GM19397 (cell line): ENCODE results near the gene CDCA7.
A peak's percentile ranks its signal among the peaks of the same experiment; 100 is the strongest.
"Not testable (repeated sequence)": the region's sequence is repeated elsewhere in the genome, so short reads cannot be mapped to it uniquely, and the experiment has no call there.

ENCODE experiments used
- ATAC-seq: cut with Tn5 transposase; IDR thresholded peaks from one replicate; pipeline ENCODE4 v1.9.1; 2021; ENCODE audit warnings: mild to moderate bottlenecking, moderate library complexity; ENCODE audit not compliant: unreplicated experiment

Gene CDCA7

DNA sequence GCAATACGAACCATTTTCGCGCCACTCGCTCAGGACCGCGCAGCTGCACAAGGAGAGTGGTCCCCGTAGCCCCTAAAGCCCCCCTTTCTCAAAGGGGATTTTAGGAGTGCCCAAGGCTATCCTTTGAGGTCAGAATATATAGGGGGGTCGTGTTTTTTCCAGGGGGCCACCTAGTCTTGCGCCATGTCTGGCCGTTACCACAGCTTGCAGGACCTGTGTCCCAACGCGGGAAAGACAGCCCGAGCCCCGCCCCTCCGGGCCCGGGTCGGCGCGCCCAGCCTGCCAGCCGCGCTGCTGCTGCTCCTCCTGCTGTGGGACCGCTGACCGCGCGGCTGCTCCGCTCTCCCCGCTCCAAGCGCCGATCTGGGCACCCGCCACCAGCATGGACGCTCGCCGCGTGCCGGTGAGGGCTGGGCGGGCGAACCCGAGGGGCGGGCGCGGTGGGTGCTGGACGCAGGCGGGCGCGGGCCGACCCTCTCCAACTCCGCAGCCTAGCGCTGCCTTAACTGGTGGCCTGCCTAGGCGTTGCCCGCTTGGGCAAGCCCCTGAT is at the start of gene CDCA7:
Gene CDCA7 (plus strand): TSS at position 291 of the 550 bp plus-strand sequence. CDS start 92 bp downstream, at position 383.
- ATAC-seq = peak; percentile 60

- ATAC-seq = no peak
These were observed 49.4 kb upstream of the CDCA7 start for GRCh38 chr2:173305303-173305702.

GRCh38 chr2:173307293-173307692 is 47.4 kb upstream of the CDCA7 start:
- ATAC-seq = no peak

DNA sequence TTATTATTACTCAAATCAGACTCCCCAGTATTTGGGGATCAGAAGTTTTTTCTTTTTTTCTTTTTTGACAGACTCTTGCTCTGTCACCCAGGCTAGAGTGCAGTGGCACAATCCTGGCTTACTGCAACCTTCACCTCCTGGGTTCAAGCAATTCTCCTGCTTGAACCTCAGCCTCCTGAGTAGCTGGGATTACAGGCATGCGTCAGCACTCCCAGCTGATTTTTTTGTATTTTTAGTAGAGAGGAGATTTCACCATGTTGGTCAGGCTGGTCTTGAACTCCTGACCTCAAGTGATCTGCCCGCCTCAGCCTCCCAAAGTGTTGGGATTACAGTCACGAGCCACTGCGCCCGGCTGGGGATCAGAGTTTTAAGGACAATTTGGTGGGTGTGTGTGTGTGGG is 45.3 kb upstream of the CDCA7 start:
- ATAC-seq = not testable (repeated sequence)

- ATAC-seq = no peak
These were observed 42.6 kb upstream of the CDCA7 start for GRCh38 chr2:173311844-173312606.

DNA sequence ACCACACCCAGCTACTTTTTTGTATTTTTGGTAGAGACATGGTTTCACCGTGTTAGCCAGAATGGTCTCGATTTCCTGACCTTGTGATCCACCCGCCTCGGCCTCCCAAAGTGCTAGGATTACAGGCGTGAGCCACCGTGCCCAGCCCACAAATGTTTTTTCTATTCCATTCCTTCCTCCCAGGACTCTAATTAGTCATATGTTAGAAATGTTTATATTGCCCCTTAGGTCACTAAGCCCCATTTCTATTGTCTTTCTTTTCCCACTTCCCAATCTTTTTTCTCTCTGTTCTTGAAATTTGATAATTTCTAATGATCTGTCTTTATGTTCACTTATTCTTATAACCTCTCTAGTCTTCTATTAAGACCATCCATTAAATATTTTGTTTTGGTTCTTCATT is 31.3 kb upstream of the CDCA7 start:
- no peak for ATAC-seq

GRCh38 chr2:173326806-173327205 is 27.9 kb upstream of the CDCA7 start:
- ATAC-seq = no peak

- no peak for ATAC-seq
These were observed 27.3 kb upstream of the CDCA7 start for GRCh38 chr2:173327421-173327820.

GRCh38 chr2:173333003-173333402 is 21.7 kb upstream of the CDCA7 start:
- ATAC-seq = not testable (repeated sequence)

DNA sequence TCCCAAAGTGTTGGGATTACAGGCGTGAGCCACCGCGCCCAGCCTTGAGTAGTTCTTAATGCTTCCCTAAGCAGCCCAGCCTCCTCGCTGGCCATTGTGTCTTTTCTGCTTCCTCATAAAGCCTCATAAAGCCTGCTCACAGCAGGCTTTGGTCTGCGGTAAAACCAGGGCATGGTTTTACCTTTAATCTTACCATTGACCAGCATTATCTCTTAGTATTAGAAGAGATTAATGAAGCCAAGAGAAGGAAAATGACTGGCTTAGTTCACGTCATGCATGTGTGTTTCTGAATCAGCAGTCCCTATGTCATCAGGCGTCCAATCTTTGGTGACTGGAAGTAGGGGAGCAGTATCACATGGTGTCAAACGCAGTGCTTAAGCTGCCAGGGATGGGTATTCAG is 14.9 kb upstream of the CDCA7 start:
- ATAC-seq = no peak

DNA sequence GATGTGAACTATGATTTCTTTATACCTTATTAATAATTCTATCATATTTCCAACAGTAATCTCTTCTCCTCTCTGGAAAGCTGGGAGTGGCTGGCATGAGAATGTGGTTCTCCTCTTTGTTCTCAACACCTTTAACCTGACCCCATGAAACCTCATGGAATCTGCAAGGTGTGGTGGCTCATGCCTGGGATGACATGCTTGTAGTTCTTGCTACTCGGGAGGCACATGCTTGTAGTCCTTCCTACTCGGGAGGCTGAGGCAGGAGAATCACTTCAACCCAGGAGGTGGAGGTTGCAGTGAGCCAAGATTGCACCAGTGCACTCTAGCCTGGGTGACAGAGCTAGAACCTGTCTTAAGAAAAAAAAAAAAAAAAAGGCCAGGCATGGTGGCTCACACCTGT is 10.8 kb upstream of the CDCA7 start:
- ATAC-seq = no peak

DNA sequence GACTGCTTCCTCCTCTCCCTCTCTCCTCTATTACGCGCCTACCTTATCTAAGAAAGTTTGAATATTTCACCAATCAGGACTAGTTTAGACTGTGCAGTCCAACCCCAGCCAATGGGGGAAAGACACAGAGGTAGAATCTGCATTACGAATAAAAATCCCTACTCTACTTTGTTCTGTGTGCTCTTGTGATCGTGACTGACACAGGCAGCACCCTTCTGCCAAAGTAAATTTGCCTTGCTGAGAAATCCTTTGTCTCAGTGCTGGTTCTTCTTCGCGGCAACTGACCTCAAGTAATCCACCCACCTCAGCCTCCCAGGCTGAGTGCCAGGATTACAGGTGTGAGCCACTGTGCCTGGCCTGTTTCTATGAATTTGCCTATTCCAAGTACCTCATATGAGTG is 8.6 kb upstream of the CDCA7 start:
- no peak for ATAC-seq

DNA sequence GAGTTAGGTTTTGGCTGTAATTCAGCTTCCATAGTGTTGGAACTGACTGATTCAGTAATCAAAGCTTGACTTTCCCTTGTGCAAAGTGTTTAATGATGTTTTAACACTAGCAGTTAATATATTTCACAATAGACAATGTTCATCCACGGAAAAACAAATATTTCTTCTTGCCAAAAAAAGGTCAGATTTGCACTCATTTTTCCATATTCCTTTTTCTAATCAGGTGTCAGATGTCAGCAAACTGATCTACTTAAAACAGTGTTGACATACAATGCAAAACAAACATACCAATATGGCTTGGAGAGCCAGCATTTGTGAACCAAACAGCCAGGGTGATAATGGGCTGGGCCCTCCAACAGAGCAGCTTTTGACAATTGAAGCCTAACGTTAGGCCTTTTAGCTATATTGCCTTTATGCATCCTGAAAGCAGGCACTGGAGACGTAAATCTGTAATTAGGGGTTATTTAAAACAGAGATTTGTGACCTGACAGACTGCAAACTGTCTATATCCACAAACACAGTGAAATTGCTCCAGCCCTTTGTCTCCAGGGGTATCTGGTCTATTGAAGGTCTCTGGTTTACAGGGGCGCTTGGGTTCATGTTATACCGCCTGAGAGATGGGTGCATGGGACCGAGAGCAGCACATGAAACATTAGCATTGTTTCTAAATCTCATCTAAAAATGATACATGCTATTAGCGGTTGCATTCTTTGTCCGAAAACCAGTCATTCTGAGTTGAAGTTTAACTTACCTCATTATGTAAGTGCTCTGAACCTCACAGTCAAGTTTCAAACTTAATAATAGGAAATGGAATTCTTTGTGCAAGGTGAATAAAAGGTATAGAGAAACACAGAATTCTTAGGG is 7.1 kb upstream of the CDCA7 start:
- no peak for ATAC-seq

DNA sequence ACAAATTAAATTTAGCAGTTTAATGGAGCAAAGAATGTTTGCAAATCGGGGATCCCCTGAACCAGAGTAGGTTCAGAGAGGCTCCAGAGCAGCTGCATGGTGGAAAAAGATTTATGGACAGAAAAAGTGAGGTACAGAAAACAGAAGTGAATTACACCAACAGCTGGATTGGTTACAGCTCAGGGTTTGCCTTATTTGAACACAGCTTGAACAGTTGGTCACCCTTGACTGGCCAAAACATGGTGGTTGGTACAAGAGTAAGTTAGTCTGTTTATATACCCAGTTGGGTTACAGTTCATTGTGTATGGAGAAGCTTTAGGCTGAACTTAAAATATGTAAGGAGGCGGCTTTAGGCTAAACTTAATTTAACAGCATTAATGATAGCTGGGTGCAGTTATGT is 5.4 kb upstream of the CDCA7 start:
- no peak for ATAC-seq

DNA sequence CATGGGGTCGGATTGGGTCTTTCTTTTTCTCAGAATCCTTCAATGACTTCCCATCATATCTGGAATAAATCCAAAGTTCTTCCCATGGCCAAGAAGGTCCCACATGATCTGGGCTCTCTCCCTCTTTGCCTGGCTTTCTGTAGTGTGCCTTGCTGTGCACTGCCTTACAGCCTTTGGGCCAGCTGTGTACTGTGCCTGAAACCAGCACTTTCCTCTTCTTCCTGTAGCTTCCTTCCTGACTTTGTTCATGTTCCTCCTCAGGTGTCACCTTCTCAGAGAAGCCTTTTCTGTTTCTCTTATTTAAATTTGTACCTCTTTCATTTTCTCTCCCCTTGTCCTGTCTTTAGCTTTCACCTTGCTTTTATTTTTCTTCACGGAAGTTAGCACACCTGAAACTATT is 4.3 kb upstream of the CDCA7 start:
- ATAC-seq = no peak

DNA sequence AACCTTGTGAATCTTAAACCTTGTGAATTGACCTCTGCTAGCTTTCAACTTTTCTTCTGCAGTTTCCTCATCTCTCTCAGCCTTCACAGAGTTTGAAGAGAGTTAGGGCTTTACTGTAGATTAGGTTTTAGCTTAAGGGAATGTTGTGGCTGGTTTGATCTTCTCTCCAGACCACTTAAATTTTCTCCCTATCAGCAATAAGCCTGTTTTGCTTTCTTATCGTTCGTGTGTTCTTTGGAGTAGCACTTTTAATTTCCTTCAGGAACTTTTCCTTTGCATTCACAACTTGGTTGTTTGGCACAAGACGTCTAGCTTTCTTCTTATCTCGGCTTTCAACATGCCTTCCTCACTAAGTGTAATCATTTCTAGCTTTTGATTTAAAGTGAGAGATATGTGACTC is 2.8 kb upstream of the CDCA7 start:
- no peak for ATAC-seq

- no peak for ATAC-seq
These were observed 1.1 kb upstream of the CDCA7 start for GRCh38 chr2:173353556-173353955.

DNA sequence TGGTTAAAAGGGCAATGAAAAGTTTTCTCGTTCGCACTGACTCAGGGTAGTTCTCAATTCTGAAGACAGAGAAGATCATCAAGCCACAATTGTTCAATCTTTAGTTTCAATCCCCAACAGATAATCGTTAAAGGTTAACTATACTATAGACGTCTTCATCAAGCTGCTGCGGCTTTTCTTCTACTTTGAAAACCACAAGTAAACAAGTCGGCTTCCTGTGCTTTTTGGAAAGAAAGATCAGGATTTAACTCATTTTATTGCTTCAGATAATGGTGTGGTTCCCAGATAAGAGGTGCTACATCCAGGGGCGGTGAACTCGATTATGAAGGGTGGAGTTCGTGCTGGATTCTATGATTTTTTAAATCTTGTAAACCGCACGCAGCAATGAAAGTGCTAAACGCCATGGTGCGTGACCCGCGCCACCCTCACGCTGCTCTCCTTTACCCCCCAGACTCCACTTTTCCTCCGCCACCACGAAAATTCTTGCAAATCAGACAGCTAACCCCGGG is 545 bp upstream of the CDCA7 start:
- ATAC-seq = peak; percentile 20

- ATAC-seq = peak; percentile 28
These were observed 627 bp downstream of the CDCA7 start for GRCh38 chr2:173355132-173355865.

DNA sequence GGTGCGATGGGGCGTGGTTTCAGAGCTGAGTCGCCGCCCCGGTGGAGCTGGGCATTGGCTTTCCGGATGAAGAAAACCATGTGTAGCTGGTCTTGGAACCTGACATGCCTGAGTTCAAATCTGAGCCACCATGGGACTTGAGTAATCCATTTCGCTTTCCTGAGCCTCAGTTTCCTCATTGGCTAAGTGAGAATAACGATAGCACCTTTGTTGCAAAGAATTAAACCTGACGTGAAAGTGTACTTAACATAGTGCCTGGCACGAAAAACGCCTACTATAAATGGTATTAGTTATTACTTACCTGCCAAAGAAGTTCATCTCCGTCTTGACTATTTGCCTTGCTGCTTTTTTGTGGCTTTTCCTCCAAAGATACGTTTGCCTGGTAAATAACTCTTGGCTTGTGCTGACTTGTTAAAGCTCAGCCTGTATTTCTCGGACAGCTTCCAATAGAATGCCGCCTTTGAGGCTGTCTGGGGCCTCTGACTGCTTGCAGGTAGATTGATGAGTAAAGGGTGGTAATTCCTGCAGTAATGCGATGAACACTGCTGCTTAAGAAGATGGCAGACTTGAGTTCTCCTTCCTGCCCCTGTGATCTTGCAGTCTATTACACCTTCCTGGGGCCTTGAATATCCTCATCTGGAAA is 1.3 kb downstream of the CDCA7 start:
- ATAC-seq = no peak
